Right ventricle myocardium superior (tissue), 1 donor: ENCODE data around the gene FAM222B. TPM values are rescaled to one million over a fixed set of nuclear protein-coding genes. Genes with fewer than 3 reads are reported as not detected.
"Not testable (repeated sequence)": the region's sequence is repeated elsewhere in the genome, so short reads cannot be mapped to it uniquely, and the experiment has no call there.

ENCODE experiments used
- ATAC-seq: fragments of 200-7000 bp; cut with Tn5 transposase; one replicate; pipeline ENCODE4 v1.9.1; 2020; ENCODE audit warnings: mild to moderate bottlenecking; ENCODE audit not compliant: poor library complexity
- DNase-seq: peaks from one replicate; pipeline ENCODE4 v3.0.0-alpha.2; 2020
- intact Hi-C: fragments of 100-400 bp; cut with DNase I; formaldehyde crosslinking; loops from one replicate; pipeline ENCODE4 v1.11.2; 2022
- total RNA-seq: library from RNA; stranded (reverse); fragmentation: NEBNext Ultra II Directional; extraction: Animal tissue kit (Norgen Biotek cat#: 25700); gene quantifications from one replicate; pipeline ENCODE4 v1.2.1, GENCODE V29; 2021
- donor health status: DM: no; HTN: yes; CAD: no; lungs with severe emphysema.

The FAM222B gene
- total RNA-seq, 1 donor from 2014 or later: 15.6 TPM

- intact Hi-C loops: loop anchor here (5.0 to 10.0 kb wide), 2 partner anchors 227 to 379 kb away; partner anchors contain the start of gene PHF12
- ATAC-seq (no peak), DNase-seq (peak; percentile 80)
These were observed 116.8 kb downstream of the FAM222B start for GRCh38 chr17:28725660-28726225.

- ATAC-seq (no peak), DNase-seq (peak; percentile 13)
- intact Hi-C loops: loop anchor here (5.0 to 10.0 kb wide), 2 partner anchors 227 to 380 kb away; partner anchors contain the start of gene PHF12
These were observed 117.4 kb downstream of the FAM222B start for GRCh38 chr17:28725166-28725659.

GRCh38 chr17:28724500-28725165, 118.0 kb downstream of the FAM222B start:
- no peak for ATAC-seq
- intact Hi-C loops: loop anchor here (5.0 to 10.0 kb wide), 2 partner anchors 228 to 380 kb away; partner anchors contain the start of gene PHF12
- peak; percentile 11 for DNase-seq

GRCh38 chr17:28723836-28724499, 118.6 kb downstream of the FAM222B start:
- intact Hi-C loops: loop anchor here (10.0 kb wide), 1 partner anchor 381 kb away; no protein-coding TSS in a partner anchor
- not testable (repeated sequence) for DNase-seq, ATAC-seq

GRCh38 chr17:28723159-28723835, 119.3 kb downstream of the FAM222B start:
- peak; percentile 3 for DNase-seq
- ATAC-seq: no peak
- intact Hi-C loops: loop anchor here (10.0 kb wide), 1 partner anchor 382 kb away; no protein-coding TSS in a partner anchor

- DNase-seq (peak; percentile 27), ATAC-seq (no peak)
- intact Hi-C loops: loop anchor here (10.0 kb wide), 1 partner anchor 382 kb away; no protein-coding TSS in a partner anchor
These were observed 120.0 kb downstream of the FAM222B start for GRCh38 chr17:28722417-28723158.

GRCh38 chr17:28720997-28721329, 121.6 kb downstream of the FAM222B start:
- DNase-seq: peak; percentile 32
- not testable (repeated sequence) for ATAC-seq
- intact Hi-C loops: loop anchor here (10.0 kb wide), 1 partner anchor 384 kb away; no protein-coding TSS in a partner anchor

- DNase-seq: no peak
These were observed 122.2 kb downstream of the FAM222B start for GRCh38 chr17:28720247-28720996.

GRCh38 chr17:28719021-28719433, 123.6 kb downstream of the FAM222B start:
- DNase-seq: no peak
- intact Hi-C loops: no loop called here
- ATAC-seq: no peak

More at GRCh38 chr17:28720247-28720996, 122.2 kb downstream of the FAM222B start:
- no peak for ATAC-seq
- intact Hi-C loops: loop anchor here (10.0 kb wide), 1 partner anchor 384 kb away; no protein-coding TSS in a partner anchor

- DNase-seq (no peak), ATAC-seq (no peak)
- intact Hi-C loops: no loop called here
These were observed 124.1 kb downstream of the FAM222B start for GRCh38 chr17:28718333-28719020.

- intact Hi-C loops: no loop called here
- ATAC-seq (peak; percentile 31), DNase-seq (peak; percentile 81)
These were observed 124.8 kb downstream of the FAM222B start, which contains the start of gene RAB34 for GRCh38 chr17:28717578-28718332. TSS of gene RAB34 (minus strand) at chr17:28717868. CDS start at chr17:28717266, 602 bp downstream.

GRCh38 chr17:28716740-28717577, 125.6 kb downstream of the FAM222B start:
- intact Hi-C loops: no loop called here
- ATAC-seq (no peak), DNase-seq (peak; percentile 65)

- ATAC-seq (no peak), DNase-seq (peak; percentile 23)
- intact Hi-C loops: no loop called here
These were observed 127.4 kb downstream of the FAM222B start for GRCh38 chr17:28715217-28715616.

GRCh38 chr17:28714281-28714680, 128.3 kb downstream of the FAM222B start:
- intact Hi-C loops: no loop called here
- DNase-seq (no peak), ATAC-seq (no peak)
